ENCODE data around the gene KANK4.

The KANK4 gene

GRCh38 chr1:62343911-62344310 is 24.7 kb upstream of the KANK4 start:
- no peak for TF ChIP-seq LEF1 (IDR thresholded peaks at IDR 0.05; ENCODE audit: borderline replicate concordance)
- TF ChIP-seq BHLHE40 (IDR thresholded peaks at IDR 0.05; ENCODE audit: borderline replicate concordance), result no peak
- TF ChIP-seq PKNOX1 (IDR thresholded peaks at IDR 0.05), result no peak
- no peak for TF ChIP-seq SUZ12 (IDR thresholded peaks at IDR 0.05)
- no peak for TF ChIP-seq SP1 (IDR thresholded peaks at IDR 0.05)
- no peak for TF ChIP-seq FOXM1 (IDR thresholded peaks at IDR 0.05; ENCODE audit: borderline replicate concordance)
- TF ChIP-seq ELF4 (IDR thresholded peaks at IDR 0.05), result no peak
- TF ChIP-seq HDGF (IDR thresholded peaks at IDR 0.05; ENCODE audit: borderline replicate concordance), result no peak
- TF ChIP-seq CTBP1 (IDR thresholded peaks at IDR 0.05; ENCODE audit: borderline replicate concordance), result no peak
- TF ChIP-seq ARNT (IDR thresholded peaks at IDR 0.05), result no peak
- no peak for TF ChIP-seq TARDBP (IDR thresholded peaks at IDR 0.05)
- no peak for TF ChIP-seq FOXK2 (IDR thresholded peaks at IDR 0.05)
- no peak for TF ChIP-seq ZNF384 (IDR thresholded peaks at IDR 0.05)
- no peak for TF ChIP-seq L3MBTL2 (conservative IDR thresholded peaks at IDR 0.05)
- TF ChIP-seq NFRKB (IDR thresholded peaks at IDR 0.05), result no peak
- TF ChIP-seq FOXA1 (IDR thresholded peaks at IDR 0.05), result no peak
- no peak for DNase-seq (ENCODE audit: extremely low spot score)
- ChIA-PET POLR2A (no interaction called here), CTCF (no interaction called here)

GRCh38 chr1:62342270-62342669 is 23.0 kb upstream of the KANK4 start:
- TF ChIP-seq ARNT (IDR thresholded peaks at IDR 0.05), result no peak
- no peak for TF ChIP-seq FOXA1 (IDR thresholded peaks at IDR 0.05)
- POLR2A ChIA-PET, result interaction anchor here (0.9 to 1.0 kb wide), 2 partner anchors 11 to 62 kb away, joined by 3 read pairs; no protein-coding TSS in a partner anchor
- CTCF ChIA-PET, result no interaction called here
- no peak for DNase-seq (ENCODE audit: extremely low spot score)

DNA sequence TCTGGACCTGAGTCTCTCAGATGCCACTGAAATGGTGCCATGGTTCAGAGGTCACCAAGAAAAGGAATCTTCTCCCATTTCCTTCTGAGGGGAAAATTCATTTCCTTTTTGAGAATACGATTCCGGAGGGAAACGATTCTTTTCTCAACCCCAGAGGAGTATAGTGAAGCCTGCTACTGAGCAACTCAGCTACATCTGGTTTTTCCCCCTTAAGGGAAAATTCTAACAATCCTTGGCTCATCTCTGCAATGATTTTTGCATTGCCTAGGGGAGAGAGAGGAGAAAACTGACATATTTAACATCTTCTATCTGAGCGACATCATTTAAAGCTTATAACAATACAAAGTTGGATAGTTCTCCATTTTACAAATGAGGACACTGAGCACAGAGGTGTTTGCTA is 22.4 kb upstream of the KANK4 start:
- DNase-seq (ENCODE audit: extremely low spot score), result no peak
- POLR2A ChIA-PET, result interaction anchor here (0.9 to 1.0 kb wide), 2 partner anchors 10 to 61 kb away, joined by 3 read pairs; no protein-coding TSS in a partner anchor
- CTCF ChIA-PET, result no interaction called here
- TF ChIP-seq NFRKB (IDR thresholded peaks at IDR 0.05) (no peak), FOXM1 (IDR thresholded peaks at IDR 0.05; ENCODE audit: borderline replicate concordance) (no peak), TARDBP (IDR thresholded peaks at IDR 0.05) (no peak), L3MBTL2 (conservative IDR thresholded peaks at IDR 0.05) (no peak), FOXK2 (IDR thresholded peaks at IDR 0.05) (no peak), SP1 (IDR thresholded peaks at IDR 0.05) (no peak), HDGF (IDR thresholded peaks at IDR 0.05; ENCODE audit: borderline replicate concordance) (no peak), ARNT (IDR thresholded peaks at IDR 0.05) (no peak), CTBP1 (IDR thresholded peaks at IDR 0.05; ENCODE audit: borderline replicate concordance) (no peak), FOXA1 (IDR thresholded peaks at IDR 0.05) (no peak), BHLHE40 (IDR thresholded peaks at IDR 0.05; ENCODE audit: borderline replicate concordance) (no peak), SUZ12 (IDR thresholded peaks at IDR 0.05) (no peak)

DNA sequence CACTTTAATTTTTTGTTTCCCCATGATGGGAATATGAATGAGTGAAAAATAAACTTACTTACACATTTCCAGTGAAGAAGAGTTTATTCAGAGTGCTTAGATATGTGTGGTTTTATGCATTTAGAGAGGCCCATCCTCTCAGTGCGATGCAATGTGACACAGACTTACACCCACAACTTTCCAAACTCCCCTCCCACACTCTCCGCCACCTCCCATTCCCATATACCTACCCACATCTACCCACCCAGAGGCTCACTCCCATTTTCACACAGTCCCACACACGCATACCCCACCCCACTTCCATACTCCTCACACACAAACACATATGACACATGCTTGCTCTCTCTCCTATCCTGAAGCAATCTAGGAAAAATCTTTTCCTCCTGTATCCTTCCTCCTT is 21.9 kb upstream of the KANK4 start:
- no peak for TF ChIP-seq NFRKB (IDR thresholded peaks at IDR 0.05)
- no peak for TF ChIP-seq FOXM1 (IDR thresholded peaks at IDR 0.05; ENCODE audit: borderline replicate concordance)
- no peak for TF ChIP-seq SP1 (IDR thresholded peaks at IDR 0.05)
- TF ChIP-seq FOXK2 (IDR thresholded peaks at IDR 0.05), result no peak
- TF ChIP-seq L3MBTL2 (conservative IDR thresholded peaks at IDR 0.05), result no peak
- TF ChIP-seq BHLHE40 (IDR thresholded peaks at IDR 0.05; ENCODE audit: borderline replicate concordance), result no peak
- TF ChIP-seq TARDBP (IDR thresholded peaks at IDR 0.05), result no peak
- no peak for TF ChIP-seq ELF4 (IDR thresholded peaks at IDR 0.05)
- TF ChIP-seq CTBP1 (IDR thresholded peaks at IDR 0.05; ENCODE audit: borderline replicate concordance), result no peak
- no peak for TF ChIP-seq PKNOX1 (IDR thresholded peaks at IDR 0.05)
- no peak for TF ChIP-seq ARNT (IDR thresholded peaks at IDR 0.05)
- no peak for TF ChIP-seq HDGF (IDR thresholded peaks at IDR 0.05; ENCODE audit: borderline replicate concordance)
- no peak for TF ChIP-seq FOXA1 (IDR thresholded peaks at IDR 0.05)
- no peak for TF ChIP-seq SUZ12 (IDR thresholded peaks at IDR 0.05)
- no peak for TF ChIP-seq LEF1 (IDR thresholded peaks at IDR 0.05; ENCODE audit: borderline replicate concordance)
- TF ChIP-seq ZNF384 (IDR thresholded peaks at IDR 0.05), result no peak

DNA sequence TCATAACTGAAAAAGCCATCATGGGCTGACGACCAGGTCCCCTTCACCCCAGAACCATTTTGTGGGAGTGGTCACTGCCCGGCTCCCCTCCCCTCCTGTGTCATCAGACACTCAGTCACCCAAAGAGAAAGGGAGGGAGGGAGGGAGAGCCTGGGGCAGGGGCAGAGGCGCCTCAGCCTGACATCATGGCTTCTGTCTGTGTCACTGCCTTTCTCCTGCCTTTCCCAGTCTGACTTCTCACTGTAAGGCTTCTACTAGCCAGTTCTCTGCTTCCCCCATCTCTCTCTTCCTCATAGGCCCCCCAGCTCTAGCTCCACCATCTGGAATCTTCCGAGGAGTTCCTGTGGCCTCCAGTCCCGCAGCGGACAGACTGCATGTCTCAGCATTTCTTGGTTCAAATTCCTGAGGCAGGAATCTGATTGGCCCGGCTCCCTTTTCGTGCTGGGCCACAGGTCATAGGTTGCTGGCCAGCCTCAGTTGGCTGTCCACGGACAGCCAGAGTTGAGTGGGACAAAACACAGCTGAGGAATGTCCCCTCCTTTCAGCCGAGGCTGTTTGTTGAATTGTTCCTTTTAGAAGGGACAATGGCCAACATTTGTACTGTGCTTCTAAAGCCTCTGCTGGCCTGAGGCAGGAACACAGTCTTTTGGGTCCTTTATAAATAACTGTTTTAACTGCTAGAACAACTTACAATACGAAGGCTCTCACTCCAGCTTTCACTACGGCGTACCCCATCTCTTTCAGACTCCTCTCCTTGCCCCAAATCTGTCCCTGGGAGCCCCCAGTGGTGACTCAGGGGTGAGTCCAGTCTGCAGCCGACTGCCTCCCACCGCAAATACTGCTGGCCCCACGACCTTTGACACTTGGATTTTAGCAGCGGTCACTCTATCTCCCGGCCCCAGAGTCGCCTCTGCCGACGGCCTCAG is 18.7 kb upstream of the KANK4 start:
- no peak for DNase-seq (ENCODE audit: extremely low spot score)
- TF ChIP-seq HDGF (IDR thresholded peaks at IDR 0.05; ENCODE audit: borderline replicate concordance) (no peak), FOXK2 (IDR thresholded peaks at IDR 0.05) (no peak), NFRKB (IDR thresholded peaks at IDR 0.05) (no peak), SP1 (IDR thresholded peaks at IDR 0.05) (no peak), FOXM1 (IDR thresholded peaks at IDR 0.05; ENCODE audit: borderline replicate concordance) (no peak), L3MBTL2 (conservative IDR thresholded peaks at IDR 0.05) (no peak), FOXA1 (IDR thresholded peaks at IDR 0.05) (no peak), ZNF384 (IDR thresholded peaks at IDR 0.05) (no peak), LEF1 (IDR thresholded peaks at IDR 0.05; ENCODE audit: borderline replicate concordance) (no peak), BHLHE40 (IDR thresholded peaks at IDR 0.05; ENCODE audit: borderline replicate concordance) (no peak), TARDBP (IDR thresholded peaks at IDR 0.05) (no peak)
- ChIA-PET CTCF (interaction anchor here (1.1 kb wide), 1 partner anchor 15 kb away, joined by 3 read pairs; no protein-coding TSS in a partner anchor), POLR2A (no interaction called here)

More for the DNA sequence above, 21.9 kb upstream of the KANK4 start:
- POLR2A ChIA-PET, result interaction anchor here (1.0 kb wide), 1 partner anchor 10 kb away, joined by 3 read pairs; no protein-coding TSS in a partner anchor
- CTCF ChIA-PET, result no interaction called here
- no peak for DNase-seq (ENCODE audit: extremely low spot score)

DNA sequence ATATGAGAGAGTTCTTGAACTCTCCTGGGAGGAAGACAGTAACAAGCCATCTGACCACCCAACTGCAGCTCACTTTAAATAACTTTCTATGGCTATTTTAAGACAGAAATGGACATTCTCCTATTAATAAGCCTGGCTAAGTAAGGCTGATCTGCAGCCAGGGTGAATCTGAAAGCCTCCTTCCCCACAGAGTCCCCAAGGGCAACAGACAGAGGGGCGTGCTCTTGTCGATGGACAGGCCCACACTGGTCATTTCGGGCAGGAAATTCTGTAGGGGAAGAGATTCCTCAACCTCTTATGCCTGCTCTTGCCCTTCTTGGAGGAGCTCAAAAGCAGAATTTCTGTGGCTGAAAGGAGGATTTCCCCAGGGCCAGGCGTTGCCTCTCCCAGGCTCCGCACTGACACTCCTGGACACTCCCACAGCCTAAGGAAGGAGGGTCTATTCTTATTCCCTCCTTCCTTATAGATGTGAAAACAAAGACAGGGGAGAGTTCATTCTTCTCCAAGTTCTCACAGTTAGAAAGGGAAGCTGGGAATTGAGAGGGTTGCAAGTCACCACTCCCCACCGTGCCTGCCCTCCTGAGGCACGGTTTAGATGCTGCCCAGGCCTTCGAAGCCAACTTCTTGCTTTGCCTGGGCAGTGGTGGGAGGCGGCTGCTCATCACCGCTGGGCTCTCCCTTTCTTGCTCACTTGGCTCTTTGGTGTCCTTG is 17.9 kb upstream of the KANK4 start:
- ChIA-PET CTCF (interaction anchor here (0.9 to 1.1 kb wide), 2 partner anchors 16 to 54 kb away, joined by 3 to 5 read pairs; no protein-coding TSS in a partner anchor), POLR2A (no interaction called here)
- TF ChIP-seq TARDBP (IDR thresholded peaks at IDR 0.05) (no peak), BHLHE40 (IDR thresholded peaks at IDR 0.05; ENCODE audit: borderline replicate concordance) (no peak), FOXM1 (IDR thresholded peaks at IDR 0.05; ENCODE audit: borderline replicate concordance) (no peak), PKNOX1 (IDR thresholded peaks at IDR 0.05) (no peak), ARNT (IDR thresholded peaks at IDR 0.05) (no peak)
- no peak for DNase-seq (ENCODE audit: extremely low spot score)

Data from HEK293T (cell line).